ENCODE data around the gene PTX4.

Gene PTX4
- 0 to 0.13 (median 0) reads per million in 9 experiments for total RNA-seq

GRCh38 chr16:1488619-1489018, at the start of gene PTX4:
PTX4 (minus strand) TSS chr16:1488944; CDS start chr16:1488909, 35 bp downstream.
- DNase-seq: no peak
- no peak within 1 kb of the TSS for H3K4me3 Mint-ChIP-seq
- no peaks in the 10 kb centered on the region for H3K27me3 Mint-ChIP-seq
- no peak within 1 kb of the TSS for H3K27ac Mint-ChIP-seq
- no peaks in the 10 kb centered on the region for H3K9me3 Mint-ChIP-seq
- H3K4me1 Mint-ChIP-seq (ENCODE audit: low read depth in 2 of 2): peaks cover 6 to 9% of the 10 kb centered on the region in 2 donors
- ATAC-seq (replicated peaks): no peak
- H3K36me3 Mint-ChIP-seq (ENCODE audit: insufficient read depth): no peaks in the 10 kb centered on the region

- Mint-ChIP-seq H3K27ac (peak overlapping the region; percentile 81 to 86), H3K36me3 (ENCODE audit: insufficient read depth) (peaks cover 56% of the 10 kb centered on the region), H3K4me3 (peak overlapping the region; percentile 98), H3K27me3 (no peaks in the 10 kb centered on the region), H3K9me3 (no peaks in the 10 kb centered on the region), H3K4me1 (ENCODE audit: low read depth in 2 of 2) (peaks cover 33 to 57% of the 10 kb centered on the region in 2 donors)
- DNase-seq: peak in 2 of 3 experiments; percentile 24 to 29
- ATAC-seq (replicated peaks): peak; percentile 62
Observed at GRCh38 chr16:1537763-1538289, 49.1 kb upstream of the PTX4 start.

- DNase-seq (no peak), ATAC-seq (replicated peaks) (no peak)
- no peaks in the 10 kb centered on the region for H3K27me3 Mint-ChIP-seq
- peak overlapping the region; percentile 81 to 86 for H3K27ac Mint-ChIP-seq
- no peaks in the 10 kb centered on the region for H3K9me3 Mint-ChIP-seq
- H3K4me3 Mint-ChIP-seq: peak overlapping the region; percentile 98
- H3K4me1 Mint-ChIP-seq (ENCODE audit: low read depth in 2 of 2): peaks cover 32 to 52% of the 10 kb centered on the region in 2 donors
- H3K36me3 Mint-ChIP-seq (ENCODE audit: insufficient read depth): peaks cover 56% of the 10 kb centered on the region
Observed at GRCh38 chr16:1537138-1537577, 48.4 kb upstream of the PTX4 start.

- Mint-ChIP-seq H3K4me3 (peak overlapping the region; percentile 98), H3K27me3 (no peaks in the 10 kb centered on the region), H3K9me3 (no peaks in the 10 kb centered on the region), H3K27ac (peak overlapping the region; percentile 81 to 94), H3K36me3 (ENCODE audit: insufficient read depth) (peaks cover 56% of the 10 kb centered on the region), H3K4me1 (ENCODE audit: low read depth in 2 of 2) (peaks cover 32 to 50% of the 10 kb centered on the region in 2 donors)
- ATAC-seq (replicated peaks) (no peak), DNase-seq (no peak)
Observed at GRCh38 chr16:1536601-1537000, 47.9 kb upstream of the PTX4 start.

- Mint-ChIP-seq H3K4me3 (peak overlapping the region; percentile 98), H3K9me3 (no peaks in the 10 kb centered on the region), H3K27ac (peak overlapping the region; percentile 93 to 94), H3K27me3 (no peaks in the 10 kb centered on the region), H3K4me1 (ENCODE audit: low read depth in 2 of 2) (peaks cover 32 to 51% of the 10 kb centered on the region in 2 donors), H3K36me3 (ENCODE audit: insufficient read depth) (peaks cover 49% of the 10 kb centered on the region)
- DNase-seq: peak in 1 of 3 experiments; percentile 19
- peak; percentile 41 for ATAC-seq (replicated peaks)
Observed at GRCh38 chr16:1535391-1536291, 46.9 kb upstream of the PTX4 start.

- H3K9me3 Mint-ChIP-seq: no peaks in the 10 kb centered on the region
- H3K27ac Mint-ChIP-seq: peak overlapping the region; percentile 93 to 94
- ATAC-seq (replicated peaks) (peak; percentile 15), DNase-seq (no peak)
- H3K4me3 Mint-ChIP-seq: peak overlapping the region; percentile 98
- H3K36me3 Mint-ChIP-seq (ENCODE audit: insufficient read depth): peaks cover 39% of the 10 kb centered on the region
- H3K27me3 Mint-ChIP-seq: no peaks in the 10 kb centered on the region
- H3K4me1 Mint-ChIP-seq (ENCODE audit: low read depth in 2 of 2): peaks cover 28 to 49% of the 10 kb centered on the region in 2 donors
Observed at GRCh38 chr16:1534021-1535020, 45.6 kb upstream of the PTX4 start.

GRCh38 chr16:1533443-1533951, 44.8 kb upstream of the PTX4 start, which contains the start of gene TMEM204:
TMEM204 (plus strand) TSS chr16:1533666; CDS start chr16:1534276, 610 bp downstream.
- Mint-ChIP-seq H3K27me3 (no peaks in the 10 kb centered on the region), H3K9me3 (no peaks in the 10 kb centered on the region), H3K4me3 (peak within 1 kb of the TSS; percentile 98), H3K27ac (peak within 1 kb of the TSS; percentile 93 to 94), H3K36me3 (ENCODE audit: insufficient read depth) (peaks cover 36% of the 10 kb centered on the region), H3K4me1 (ENCODE audit: low read depth in 2 of 2) (peaks cover 27 to 43% of the 10 kb centered on the region in 2 donors)
- peak; percentile 52 for ATAC-seq (replicated peaks)
- peak in 1 of 3 experiments; percentile 10 for DNase-seq

GRCh38 chr16:1532771-1533170, 44.0 kb upstream of the PTX4 start:
- ATAC-seq (replicated peaks) (no peak), DNase-seq (no peak)
- peaks cover 31% of the 10 kb centered on the region for H3K36me3 Mint-ChIP-seq (ENCODE audit: insufficient read depth)
- H3K27ac Mint-ChIP-seq: peak overlapping the region; percentile 93 to 94
- no peaks in the 10 kb centered on the region for H3K9me3 Mint-ChIP-seq
- no peaks in the 10 kb centered on the region for H3K27me3 Mint-ChIP-seq
- H3K4me1 Mint-ChIP-seq (ENCODE audit: low read depth in 2 of 2): peaks cover 20 to 35% of the 10 kb centered on the region in 2 donors
- H3K4me3 Mint-ChIP-seq: peak overlapping the region; percentile 98

GRCh38 chr16:1532081-1532760, 43.5 kb upstream of the PTX4 start:
- no peak overlapping the region for H3K27ac Mint-ChIP-seq
- ATAC-seq (replicated peaks) (no peak), DNase-seq (no peak)
- H3K27me3 Mint-ChIP-seq: no peaks in the 10 kb centered on the region
- H3K4me3 Mint-ChIP-seq: peak overlapping the region in 1 of 2 donors; percentile 98
- peaks cover 18 to 31% of the 10 kb centered on the region in 2 donors for H3K4me1 Mint-ChIP-seq (ENCODE audit: low read depth in 2 of 2)
- peaks cover 26% of the 10 kb centered on the region for H3K36me3 Mint-ChIP-seq (ENCODE audit: insufficient read depth)
- H3K9me3 Mint-ChIP-seq: no peaks in the 10 kb centered on the region

- H3K4me3 Mint-ChIP-seq: no peak overlapping the region
- ATAC-seq (replicated peaks): no peak
- peaks cover 19% of the 10 kb centered on the region for H3K36me3 Mint-ChIP-seq (ENCODE audit: insufficient read depth)
- H3K27ac Mint-ChIP-seq: no peak overlapping the region
- DNase-seq: no peak
- H3K9me3 Mint-ChIP-seq: no peaks in the 10 kb centered on the region
- H3K4me1 Mint-ChIP-seq (ENCODE audit: low read depth in 2 of 2): peaks cover 18 to 31% of the 10 kb centered on the region in 2 donors
- H3K27me3 Mint-ChIP-seq: no peaks in the 10 kb centered on the region
Observed at GRCh38 chr16:1531638-1531910, 42.8 kb upstream of the PTX4 start.

GRCh38 chr16:1530883-1531637, 42.3 kb upstream of the PTX4 start:
- ATAC-seq (replicated peaks) (no peak), DNase-seq (no peak)
- no peaks in the 10 kb centered on the region for H3K27me3 Mint-ChIP-seq
- H3K36me3 Mint-ChIP-seq (ENCODE audit: insufficient read depth): peaks cover 15% of the 10 kb centered on the region
- no peak overlapping the region for H3K27ac Mint-ChIP-seq
- no peak overlapping the region for H3K4me3 Mint-ChIP-seq
- no peaks in the 10 kb centered on the region for H3K9me3 Mint-ChIP-seq
- peaks cover 17 to 27% of the 10 kb centered on the region in 2 donors for H3K4me1 Mint-ChIP-seq (ENCODE audit: low read depth in 2 of 2)

GRCh38 chr16:1530349-1530882, 41.7 kb upstream of the PTX4 start:
- DNase-seq (no peak), ATAC-seq (replicated peaks) (no peak)
- no peaks in the 10 kb centered on the region for H3K27me3 Mint-ChIP-seq
- peak overlapping the region in 1 of 2 donors; percentile 68 for H3K27ac Mint-ChIP-seq
- H3K4me3 Mint-ChIP-seq: no peak overlapping the region
- no peaks in the 10 kb centered on the region for H3K9me3 Mint-ChIP-seq
- peaks cover 15% of the 10 kb centered on the region for H3K36me3 Mint-ChIP-seq (ENCODE audit: insufficient read depth)
- H3K4me1 Mint-ChIP-seq (ENCODE audit: low read depth in 2 of 2): peaks cover 16 to 28% of the 10 kb centered on the region in 2 donors
